GM12878 (cell line): ENCODE data around the gene TP63. TPM values are rescaled to one million over a fixed set of nuclear protein-coding genes. Genes with fewer than 3 reads are reported as not detected.

Source experiments
- ATAC-seq: fragments of 200-7000 bp; cut with Tn5 transposase; 3 replicates; pipeline ENCODE4 v1.9.1; 2020; ENCODE audit warnings: mild to moderate bottlenecking, moderate library complexity
- BruUV-seq: library from RNA; stranded (reverse); fragments of 400-500 nt; replicated peaks from 2 replicates; lab custom pipeline; 2021; lab: Mats Ljungman, UMichigan
- CTCF ChIA-PET: fragments of 300-600 bp; sonication (Branson Sonifier 250); formaldehyde crosslinking; extraction: SDS; loops from one replicate; lab custom pipeline; 2021; ENCODE audit warnings: inconsistent platforms; lab: Yijun Ruan, JAX
- POLR2A ChIA-PET: fragments of 350-600 bp; formaldehyde crosslinking; extraction: SDS; loops from one replicate; lab custom pipeline; 2021; ENCODE audit warnings: inconsistent platforms; lab: Charles Lee
- RAD21 ChIA-PET: fragments of 300-600 bp; sonication (Branson Sonifier 250); formaldehyde crosslinking; loops from one replicate; lab custom pipeline; 2023; ENCODE audit warnings: antibody characterized with exemption; ENCODE audit not compliant: unreplicated experiment; lab: Charles Lee
- SMC1A ChIA-PET: fragments of 300-600 bp; sonication (Branson Sonifier 250); formaldehyde crosslinking; loops from one replicate; lab custom pipeline; 2023; ENCODE audit not compliant: unreplicated experiment, uncharacterized antibody; lab: Charles Lee
- DNase-seq: peaks from one replicate; pipeline ENCODE4 v3.0.0-alpha.2; 2011; ENCODE audit warnings: low read depth, low spot score
- FAIRE-seq: peaks from 3 replicates; lab custom pipeline; 2011; peaks lifted over from hg19 to GRCh38; lab: Jason Lieb, UNC
- H2AFZ ChIP-seq: 2 replicates; pipeline ENCODE4 v1.6.0; 2011; ENCODE audit warnings: low read depth, low read length, control low read depth; ENCODE audit not compliant: control insufficient read depth
- H3K27ac ChIP-seq: 2 replicates; pipeline ENCODE4 v1.5.1; 2011; ENCODE audit warnings: control low read depth; ENCODE audit not compliant: control insufficient read depth, insufficient read depth
- H3K27me3 ChIP-seq, 2 experiments: replicated peaks in 1 of 2; 2 replicates each; pipeline versions ENCODE4 v1.6.0 to v1.6.1; 2011; ENCODE audit warnings: low read length in 1 of 2; ENCODE audit not compliant: control insufficient read depth in 2 of 2, insufficient read depth in 2 of 2
- H3K36me3 ChIP-seq, 2 experiments: 2 replicates each; pipeline ENCODE4 v1.5.1; 2011; ENCODE audit warnings: low read length in 1 of 2; ENCODE audit not compliant: control insufficient read depth in 2 of 2, insufficient read depth in 2 of 2
- H3K4me1 ChIP-seq: 2 replicates; pipeline ENCODE4 v1.6.1; 2011; ENCODE audit warnings: mild to moderate bottlenecking, low read length, moderate library complexity, mixed read lengths; ENCODE audit not compliant: control insufficient read depth, insufficient read depth
- H3K4me2 ChIP-seq: 2 replicates; pipeline ENCODE4 v1.6.0; 2011; ENCODE audit warnings: control low read depth; ENCODE audit not compliant: control insufficient read depth, insufficient read depth
- H3K4me3 ChIP-seq: fragments of 200-600 bp; sonication (generic); 2 replicates; pipeline ENCODE4 v1.5.1; 2016
- H3K79me2 ChIP-seq: 2 replicates; pipeline ENCODE4 v1.6.0; 2011; ENCODE audit warnings: low read length; ENCODE audit not compliant: control insufficient read depth, insufficient read depth
- H3K9ac ChIP-seq: 2 replicates; pipeline ENCODE4 v1.8.0; 2011; ENCODE audit warnings: low read length, control low read depth, mixed read lengths; ENCODE audit not compliant: control insufficient read depth, insufficient read depth
- H3K9me3 ChIP-seq: replicated peaks from 3 replicates; pipeline ENCODE4 v1.5.1; 2011; ENCODE audit warnings: mild to moderate bottlenecking, low read length; ENCODE audit not compliant: control insufficient read depth, insufficient read depth
- H4K20me1 ChIP-seq: 2 replicates; pipeline ENCODE4 v1.6.0; 2011; ENCODE audit not compliant: control insufficient read depth, insufficient read depth
- ASH2L ChIP-seq: fragments of 300-600, 200-600 bp; sonication (generic); IDR thresholded peaks from 2 replicates; pipeline ENCODE4 v1.6.1; 2017; ENCODE audit warnings: low read depth, mild to moderate bottlenecking, borderline replicate concordance
- BHLHE40 ChIP-seq, 2 experiments: fragments of 450-650 bp in 1 of 2; IDR thresholded peaks; 2 replicates each; pipeline ENCODE4 v1.6.1; 2011 to 2017; ENCODE audit warnings: low read depth in 2 of 2, borderline replicate concordance in 1 of 2, improper control_type of control experiment in 1 of 2, low read length in 1 of 2, mild to moderate bottlenecking in 1 of 2
- BRCA1 ChIP-seq: IDR thresholded peaks from 2 replicates; pipeline ENCODE4 v1.6.1; 2011; ENCODE audit warnings: low read depth, low read length, improper control_type of control experiment
- CREM ChIP-seq: IDR thresholded peaks from 2 replicates; pipeline ENCODE4 v1.6.1; 2014; ENCODE audit warnings: antibody characterized with exemption, low read depth
- FOXK2 ChIP-seq: fragments of 450-650 bp; IDR thresholded peaks from 2 replicates; pipeline ENCODE4 v1.6.1; 2017; ENCODE audit warnings: mild to moderate bottlenecking, moderate library complexity
- HCFC1 ChIP-seq: fragments of 150-350 bp; IDR thresholded peaks from 2 replicates; pipeline ENCODE4 v1.6.1; 2014; ENCODE audit warnings: low read length
- IKZF2 ChIP-seq, 2 experiments: fragments of 450-650 bp; IDR thresholded peaks; 2 replicates each; pipeline ENCODE4 v1.6.1; 2017; ENCODE audit warnings: mild to moderate bottlenecking in 2 of 2, moderate library complexity in 2 of 2
- NFXL1 ChIP-seq: fragments of 450-650 bp; IDR thresholded peaks from 2 replicates; pipeline ENCODE4 v1.6.1; 2017; ENCODE audit warnings: antibody characterized with exemption, mild to moderate bottlenecking, borderline replicate concordance
- PAX8 ChIP-seq: fragments of 450-650 bp; IDR thresholded peaks from 2 replicates; pipeline ENCODE4 v1.6.1; 2017; ENCODE audit warnings: mild to moderate bottlenecking, moderate library complexity
- POLR2AphosphoS2 ChIP-seq: IDR thresholded peaks from 2 replicates; pipeline ENCODE4 v1.6.1; 2011; ENCODE audit warnings: low read depth, mild to moderate bottlenecking, low read length, improper control_type of control experiment, moderate library complexity
- SMARCA5 ChIP-seq: fragments of 450-650 bp; IDR thresholded peaks from 2 replicates; pipeline ENCODE4 v1.6.1; 2017; ENCODE audit warnings: mild to moderate bottlenecking
- TCF7 ChIP-seq: IDR thresholded peaks from 2 replicates; pipeline ENCODE4 v1.6.1; 2014; ENCODE audit warnings: antibody characterized with exemption, borderline replicate concordance
- ZBTB11 ChIP-seq: fragments of 450-650 bp; formaldehyde crosslinking; IDR thresholded peaks from 2 replicates; pipeline ENCODE4 v1.5.0; 2022; ENCODE audit warnings: mild to moderate bottlenecking, missing genetic modification characterization
- ZNF24 ChIP-seq: fragments of 450-650 bp; IDR thresholded peaks from 2 replicates; pipeline ENCODE4 v1.6.1; 2017; ENCODE audit warnings: antibody characterized with exemption, mild to moderate bottlenecking
- WGBS: methylation state at CpG from one replicate; pipeline ENCODE4 v1.1.6; 2016; ENCODE audit warnings: low lambda C conversion rate; ENCODE audit not compliant: insufficient replicate concordance, insufficient coverage; ENCODE audit errors: missing lambda C conversion rate; 5-methylcytosine and 5-hydroxymethylcytosine counted together
- in situ Hi-C: fragments of 300-500 bp; cut with MboI; formaldehyde crosslinking; loops from 9 replicates; pipeline ENCODE4 v1.14.3; 2018; ENCODE audit warnings: mixed read lengths
- intact Hi-C: fragments of 100-400 bp; cut with micrococcal nuclease; formaldehyde crosslinking; loops from one replicate; pipeline ENCODE4 v1.14.2; 2022; ENCODE audit not compliant: unreplicated experiment
- polyA plus RNA-seq, 11 experiments: library from polyadenylated mRNA; depleted of rRNA in 4 of 11; unstranded in 6 of 11; stranded (reverse) in 5 of 11; fragments of >200 nt; fragmentation: Nextera tagmentation in 4 of 11; fragmentation: Illumina TruSeq in 1 of 11; extraction: Ambion mirVana in 4 of 11; extraction: Trizol in 1 of 11; gene quantifications; 1 replicate in 1 of 11; 2 replicates in 10 of 11; pipeline versions ENCODE4 v1.2.1 to v1.2.3, GENCODE V29; 2011 to 2016; ENCODE audit warnings: inconsistent platforms in 2 of 11, missing spikeins in 2 of 11, low read depth in 1 of 11
- total RNA-seq, 4 experiments: library from RNA; depleted of rRNA in 3 of 4; stranded (reverse); fragments of >200 nt in 3 of 4; fragmentation: Illumina TruSeq in 1 of 4; extraction: Trizol in 1 of 4; gene quantifications; 2 replicates each; pipeline versions ENCODE4 v1.2.1 to v1.2.3, GENCODE V29; 2013 to 2021

TP63 gene
- total and polyA plus RNA-seq, 10 of the 15 experiments (the other 5 are each of a cell fraction or from before 2014, with no cell fraction given) = 1.4 to 10.8 (median 6.2) TPM

DNA sequence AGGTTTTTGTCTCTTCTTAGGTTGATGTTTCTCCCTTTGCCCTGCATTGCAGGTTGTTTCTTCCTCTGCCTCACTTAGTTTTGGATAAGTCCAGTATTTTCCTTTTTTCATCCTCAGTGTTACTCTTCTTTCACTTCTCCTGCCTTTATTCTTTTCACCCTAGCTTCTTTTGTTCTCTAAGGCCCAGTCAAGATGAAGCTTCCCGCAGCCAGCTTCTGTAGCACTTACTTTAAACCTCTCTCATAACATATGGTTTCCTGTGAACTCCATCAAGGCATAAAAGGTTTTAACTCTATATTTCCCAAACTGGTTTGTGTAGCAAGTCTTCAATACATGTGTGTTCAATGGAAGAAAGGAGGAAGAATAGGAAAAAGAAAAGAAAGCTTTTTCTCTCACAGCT, 54.1 kb downstream of the TP63 start:
- ChIA-PET SMC1A (interaction anchor here (0.8 to 1.5 kb wide), 5 partner anchors 9 to 161 kb away, joined by 3 to 5 read pairs (median 3); no protein-coding TSS in a partner anchor), POLR2A (interaction anchor here (1.1 kb wide), 1 partner anchor 13 kb away, joined by 3 read pairs; no protein-coding TSS in a partner anchor), CTCF (interaction anchor here (1.0 to 3.7 kb wide), 5 partner anchors 10 to 687 kb away, joined by 3 to 16 read pairs (median 4); no protein-coding TSS in a partner anchor)
- no peaks in the 10 kb centered on the region; the same call in 1 of the 2 replicates for H3K79me2 ChIP-seq
- in situ Hi-C loops = no loop called here
- FAIRE-seq (no peak), DNase-seq (no peak), ATAC-seq (no peak)
- H3K4me1 ChIP-seq = no peaks in the 10 kb centered on the region; the same call in 1 of the 2 replicates
- no peak overlapping the region for H3K27ac ChIP-seq
- H2AFZ ChIP-seq = no peak overlapping the region
- intact Hi-C loops = loop anchor here (5.0 kb wide), 1 partner anchor 262 kb away; no protein-coding TSS in a partner anchor
- no peak overlapping the region for H3K4me2 ChIP-seq
- no TSS peak for BruUV-seq
- H3K9me3 ChIP-seq = no peaks in the 10 kb centered on the region; the same call in 2 of the 3 replicates
- no peaks in the 10 kb centered on the region for H4K20me1 ChIP-seq
- H3K36me3 ChIP-seq = no peaks in the 10 kb centered on the region
- 95% methylated on average over 1 of the region's 1 CpG for WGBS
- no peaks in the 10 kb centered on the region for H3K27me3 ChIP-seq
- TF ChIP-seq NFXL1 (no peak), HCFC1 (no peak), FOXK2 (no peak), CREM (no peak), TCF7 (no peak), PAX8 (no peak), IKZF2 (IDR thresholded peaks at IDR 0.05) (no peak)
- TF ChIP-seq, all 136 proteins: peak for 0
- RAD21 ChIA-PET = interaction anchor here (1.3 to 1.7 kb wide), 2 partner anchors 122 to 263 kb away, joined by 3 to 6 read pairs; no protein-coding TSS in a partner anchor
- Histone ChIP-seq H3K9ac (no peak overlapping the region), H3K4me3 (no peak overlapping the region)

DNA sequence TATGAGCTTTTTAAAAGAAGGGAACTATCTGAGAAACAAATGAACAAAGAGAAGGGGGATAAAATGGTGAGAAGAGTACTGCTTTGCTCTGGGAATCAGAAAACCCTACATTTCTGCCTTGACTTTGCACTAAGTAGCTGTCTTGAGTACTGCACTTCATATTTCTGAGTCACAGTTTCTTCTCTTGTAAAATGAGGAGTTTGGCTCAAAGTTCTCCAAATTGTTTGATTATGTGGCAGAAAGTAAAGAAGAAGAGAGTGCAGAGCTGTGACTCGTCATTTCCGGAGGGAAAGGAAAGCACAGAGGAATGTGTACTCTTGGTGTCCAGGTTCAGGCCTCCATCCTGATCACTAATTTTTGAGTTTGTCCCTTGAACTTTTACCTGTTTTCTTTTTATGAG, 54.7 kb downstream of the TP63 start:
- WGBS = 79% methylated on average over 2 of the region's 2 CpGs
- Histone ChIP-seq H3K9ac (no peak overlapping the region), H3K9me3 (no peaks in the 10 kb centered on the region), H3K27me3 (no peaks in the 10 kb centered on the region), H3K79me2 (no peaks in the 10 kb centered on the region), H3K4me1 (no peaks in the 10 kb centered on the region), H2AFZ (no peak overlapping the region), H4K20me1 (no peaks in the 10 kb centered on the region), H3K4me2 (no peak overlapping the region), H3K4me3 (no peak overlapping the region), H3K36me3 (no peaks in the 10 kb centered on the region), H3K27ac (no peak overlapping the region)
- ChIA-PET RAD21 (interaction anchor here (1.3 to 1.7 kb wide), 2 partner anchors 123 to 262 kb away, joined by 3 to 6 read pairs; no protein-coding TSS in a partner anchor), CTCF (interaction anchor here (0.6 to 3.7 kb wide), 7 partner anchors 11 to 1179 kb away, joined by 3 to 16 read pairs (median 4); no protein-coding TSS in a partner anchor), POLR2A (interaction anchor here (1.1 kb wide), 1 partner anchor 13 kb away, joined by 3 read pairs; no protein-coding TSS in a partner anchor), SMC1A (interaction anchor here (0.9 to 1.6 kb wide), 4 partner anchors 9 to 263 kb away, joined by 3 to 5 read pairs (median 4); no protein-coding TSS in a partner anchor)
- TF ChIP-seq ASH2L = no peak
- no peak for TF ChIP-seq POLR2AphosphoS2
- no peak for TF ChIP-seq ZBTB11 (CRISPR knock-in tag)
- no peak for TF ChIP-seq ZNF24
- TF ChIP-seq SMARCA5 = no peak
- TF ChIP-seq BHLHE40 (IDR thresholded peaks at IDR 0.05; ENCODE audit: borderline replicate concordance in 1 of 2, low read depth in 2 of 2, low read length in 1 of 2) = no peak
- TF ChIP-seq BRCA1 = no peak
- intact Hi-C loops = loop anchor here (5.0 kb wide), 1 partner anchor 261 kb away; no protein-coding TSS in a partner anchor
- in situ Hi-C loops = no loop called here
- ATAC-seq = no peak
- no peak for DNase-seq
- no TSS peak for BruUV-seq
- FAIRE-seq = no peak
